ENCODE data around the gene MMP20.

- TF ChIP-seq CTCF (IDR thresholded peaks at IDR 0.05; ENCODE audit: insufficient read depth, low read depth, low read length), result no peak
- no peak for TF ChIP-seq EZH2 (IDR thresholded peaks at IDR 0.05; ENCODE audit: insufficient read depth, low read length)
Measured at GRCh38 chr11:102587722-102588121, 37.4 kb downstream of the MMP20 start.

Measured in astrocyte (in vitro differentiated cells and primary cell).